ENCODE results near the gene COL16A1.

Gene COL16A1

DNA sequence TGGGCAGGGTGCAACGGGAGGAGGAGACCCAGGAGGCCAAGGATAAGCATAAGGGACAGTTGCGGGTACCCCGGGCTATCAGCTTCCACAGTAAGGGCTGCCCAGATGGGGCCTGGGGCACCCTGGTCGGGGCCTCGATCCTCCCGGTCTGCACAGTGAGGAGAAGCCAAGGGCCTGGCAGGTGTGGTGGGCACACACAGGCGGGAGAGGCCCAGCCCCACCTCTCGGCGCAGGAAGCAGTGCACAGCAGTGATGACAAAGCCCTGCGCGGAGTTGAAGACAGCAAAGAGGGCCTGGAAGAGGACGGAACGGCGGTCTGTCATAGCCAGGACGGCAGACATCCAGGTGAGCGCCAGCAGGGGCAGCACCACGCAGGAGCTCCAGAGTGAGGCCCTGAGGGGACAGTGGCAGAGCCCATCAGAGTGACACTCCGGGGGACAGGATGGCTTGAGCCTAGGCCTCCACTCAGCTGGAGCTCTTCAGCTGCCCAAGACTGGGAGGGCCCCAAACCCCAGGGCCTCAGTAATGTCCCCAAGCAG lies 29.0 kb upstream of the COL16A1 start:
- H3K4me2 ChIP-seq (ENCODE audit: insufficient read depth, low read length): no peak overlapping the region

DNA sequence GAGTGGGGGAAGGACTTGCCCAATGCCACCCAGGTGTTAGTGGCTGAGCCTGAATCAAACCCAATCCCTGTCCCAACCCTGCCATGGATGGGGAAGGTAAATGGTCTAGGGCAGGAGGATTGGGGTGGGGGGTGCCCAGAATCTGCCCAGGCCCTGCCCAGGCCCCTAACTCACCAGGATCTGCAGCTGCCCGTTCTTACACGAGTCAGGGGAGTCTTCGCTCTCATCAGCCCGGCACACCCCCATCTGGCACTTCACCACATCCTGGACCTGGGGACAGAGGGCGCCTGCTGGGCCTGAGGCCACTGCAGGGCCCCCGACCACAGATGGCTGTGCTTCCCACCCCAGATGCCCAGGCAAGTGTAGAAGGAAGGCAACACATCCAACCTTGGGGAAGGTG lies 28.5 kb upstream of the COL16A1 start:
- Histone ChIP-seq H2AFZ (ENCODE audit: low read depth, low read length) (no peak overlapping the region), H3K9ac (ENCODE audit: low read depth, low read length) (no peak overlapping the region), H3K4me3 (ENCODE audit: low read depth in 1 of 2, low read length in 2 of 2) (no peak overlapping the region), H3K27me3 (ENCODE audit: insufficient read depth, low read length, poor library complexity) (no peaks in the 10 kb centered on the region), H3K36me3 (ENCODE audit: insufficient read depth, low read length) (no peaks in the 10 kb centered on the region), H3K4me1 (ENCODE audit: insufficient read depth, low read length) (no peaks in the 10 kb centered on the region), H3K27ac (ENCODE audit: low read length) (no peak overlapping the region), H3K79me2 (ENCODE audit: insufficient read depth, low read length) (no peaks in the 10 kb centered on the region), H3K4me2 (ENCODE audit: insufficient read depth, low read length) (no peak overlapping the region), H3K9me3 (ENCODE audit: insufficient read depth, low read length, severe bottlenecking) (no peaks in the 10 kb centered on the region), H4K20me1 (ENCODE audit: insufficient read depth, low read length) (peaks cover 4% of the 10 kb centered on the region)
- TF ChIP-seq EZH2 (IDR thresholded peaks at IDR 0.05; ENCODE audit: borderline replicate concordance, low read depth, low read length, severe bottlenecking): no peak
- TF ChIP-seq, protein P1, sequence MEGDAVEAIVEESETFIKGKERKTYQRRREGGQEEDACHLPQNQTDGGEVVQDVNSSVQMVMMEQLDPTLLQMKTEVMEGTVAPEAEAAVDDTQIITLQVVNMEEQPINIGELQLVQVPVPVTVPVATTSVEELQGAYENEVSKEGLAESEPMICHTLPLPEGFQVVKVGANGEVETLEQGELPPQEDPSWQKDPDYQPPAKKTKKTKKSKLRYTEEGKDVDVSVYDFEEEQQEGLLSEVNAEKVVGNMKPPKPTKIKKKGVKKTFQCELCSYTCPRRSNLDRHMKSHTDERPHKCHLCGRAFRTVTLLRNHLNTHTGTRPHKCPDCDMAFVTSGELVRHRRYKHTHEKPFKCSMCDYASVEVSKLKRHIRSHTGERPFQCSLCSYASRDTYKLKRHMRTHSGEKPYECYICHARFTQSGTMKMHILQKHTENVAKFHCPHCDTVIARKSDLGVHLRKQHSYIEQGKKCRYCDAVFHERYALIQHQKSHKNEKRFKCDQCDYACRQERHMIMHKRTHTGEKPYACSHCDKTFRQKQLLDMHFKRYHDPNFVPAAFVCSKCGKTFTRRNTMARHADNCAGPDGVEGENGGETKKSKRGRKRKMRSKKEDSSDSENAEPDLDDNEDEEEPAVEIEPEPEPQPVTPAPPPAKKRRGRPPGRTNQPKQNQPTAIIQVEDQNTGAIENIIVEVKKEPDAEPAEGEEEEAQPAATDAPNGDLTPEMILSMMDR (IDR thresholded peaks at IDR 0.05; ENCODE audit: borderline replicate concordance, extremely low read depth, low read length, poor library complexity, severe bottlenecking): no peak
- ATAC-seq (ENCODE audit: insufficient read depth, low read depth) (no peak), DNase-seq (no peak)

More for the DNA sequence above, 29.0 kb upstream of the COL16A1 start:
- no peaks in the 10 kb centered on the region for H3K4me1 ChIP-seq (ENCODE audit: insufficient read depth, low read length)
- no peak overlapping the region for H3K27ac ChIP-seq (ENCODE audit: low read length)
- no peak overlapping the region for H3K9ac ChIP-seq (ENCODE audit: low read depth, low read length)
- no peaks in the 10 kb centered on the region for H3K36me3 ChIP-seq (ENCODE audit: insufficient read depth, low read length)
- no peaks in the 10 kb centered on the region for H3K79me2 ChIP-seq (ENCODE audit: insufficient read depth, low read length)
- TF ChIP-seq, protein P1 (IDR thresholded peaks at IDR 0.05; ENCODE audit: borderline replicate concordance, extremely low read depth, low read length, poor library complexity, severe bottlenecking): no peak
- no peak for TF ChIP-seq EZH2 (IDR thresholded peaks at IDR 0.05; ENCODE audit: borderline replicate concordance, low read depth, low read length, severe bottlenecking)
- no peak overlapping the region for H3K4me3 ChIP-seq (ENCODE audit: low read depth in 1 of 2, low read length in 2 of 2)
- no peak overlapping the region for H2AFZ ChIP-seq (ENCODE audit: low read depth, low read length)
- DNase-seq (no peak), ATAC-seq (ENCODE audit: insufficient read depth, low read depth) (no peak)
- no peaks in the 10 kb centered on the region for H3K9me3 ChIP-seq (ENCODE audit: insufficient read depth, low read length, severe bottlenecking)
- no peaks in the 10 kb centered on the region for H3K27me3 ChIP-seq (ENCODE audit: insufficient read depth, low read length, poor library complexity)
- H4K20me1 ChIP-seq (ENCODE audit: insufficient read depth, low read length): peaks cover 4% of the 10 kb centered on the region

DNA sequence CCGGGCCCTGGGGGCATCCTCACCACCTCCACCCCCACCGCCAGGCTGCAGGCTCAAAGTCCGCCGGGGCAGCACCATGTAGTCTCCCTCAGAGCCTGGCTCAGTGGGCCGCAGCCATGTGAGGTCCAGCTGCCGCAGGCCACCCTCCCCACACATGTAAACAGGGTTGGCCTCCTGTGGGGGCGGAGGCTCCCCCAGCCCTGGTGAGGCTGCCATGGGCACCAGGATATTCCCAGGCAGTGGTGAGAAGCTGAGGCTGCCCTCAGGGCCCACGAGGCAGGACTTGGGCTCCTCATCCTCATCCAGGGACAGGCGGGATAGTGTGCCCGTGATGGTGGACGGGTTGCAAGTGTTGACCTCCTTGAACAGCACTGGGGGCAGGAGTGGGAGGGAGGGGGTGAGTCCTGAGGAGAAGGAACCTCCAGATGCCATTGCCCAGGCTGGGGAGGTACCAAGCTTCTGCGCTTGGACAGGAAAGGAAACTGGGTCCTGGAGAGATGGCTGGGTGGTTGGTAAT lies 27.3 kb upstream of the COL16A1 start:
- Histone ChIP-seq H3K4me2 (ENCODE audit: insufficient read depth, low read length) (no peak overlapping the region), H4K20me1 (ENCODE audit: insufficient read depth, low read length) (peaks cover 7% of the 10 kb centered on the region)
- ATAC-seq (ENCODE audit: insufficient read depth, low read depth): no peak

More for the DNA sequence above, 27.3 kb upstream of the COL16A1 start:
- Histone ChIP-seq H3K9ac (ENCODE audit: low read depth, low read length) (no peak overlapping the region), H3K27ac (ENCODE audit: low read length) (no peak overlapping the region), H2AFZ (ENCODE audit: low read depth, low read length) (no peak overlapping the region), H3K36me3 (ENCODE audit: insufficient read depth, low read length) (no peaks in the 10 kb centered on the region), H3K9me3 (ENCODE audit: insufficient read depth, low read length, severe bottlenecking) (no peaks in the 10 kb centered on the region), H3K79me2 (ENCODE audit: insufficient read depth, low read length) (no peaks in the 10 kb centered on the region), H3K4me3 (ENCODE audit: low read depth in 1 of 2, low read length in 2 of 2) (no peak overlapping the region), H3K27me3 (ENCODE audit: insufficient read depth, low read length, poor library complexity) (no peaks in the 10 kb centered on the region), H3K4me1 (ENCODE audit: insufficient read depth, low read length) (no peaks in the 10 kb centered on the region)
- no peak for DNase-seq
- TF ChIP-seq EZH2 (IDR thresholded peaks at IDR 0.05; ENCODE audit: borderline replicate concordance, low read depth, low read length, severe bottlenecking): no peak
- TF ChIP-seq, protein P1 (IDR thresholded peaks at IDR 0.05; ENCODE audit: borderline replicate concordance, extremely low read depth, low read length, poor library complexity, severe bottlenecking): no peak
